Mucosa of stomach (tissue), 1 donor: ENCODE results near the gene FAU.
"Not testable (repeated sequence)": the region's sequence is repeated elsewhere in the genome, so short reads cannot be mapped to it uniquely, and the experiment has no call there.

Source experiments
- H3K27me3 ChIP-seq: one replicate; pipeline ENCODE4 v1.7.0; 2013; ENCODE audit warnings: mild to moderate bottlenecking, low read length; ENCODE audit not compliant: control insufficient read depth, insufficient read depth
- H3K36me3 ChIP-seq: one replicate; pipeline ENCODE4 v1.7.0; 2013; ENCODE audit warnings: low read length; ENCODE audit not compliant: control insufficient read depth, insufficient read depth
- H3K4me1 ChIP-seq: one replicate; pipeline ENCODE4 v1.7.0; 2013; ENCODE audit warnings: mild to moderate bottlenecking, low read length; ENCODE audit not compliant: control insufficient read depth, insufficient read depth
- H3K4me3 ChIP-seq: one replicate; pipeline ENCODE4 v1.7.0; 2013; ENCODE audit warnings: low read length
- H3K9ac ChIP-seq: one replicate; pipeline ENCODE4 v1.7.0; 2013; ENCODE audit warnings: mild to moderate bottlenecking, low read length, moderate library complexity
- H3K9me3 ChIP-seq: one replicate; pipeline ENCODE4 v1.7.0; 2013; ENCODE audit warnings: mild to moderate bottlenecking, low read length, moderate library complexity; ENCODE audit not compliant: control insufficient read depth
- donor health status: Pancreatic carcinoma.

FAU gene

DNA sequence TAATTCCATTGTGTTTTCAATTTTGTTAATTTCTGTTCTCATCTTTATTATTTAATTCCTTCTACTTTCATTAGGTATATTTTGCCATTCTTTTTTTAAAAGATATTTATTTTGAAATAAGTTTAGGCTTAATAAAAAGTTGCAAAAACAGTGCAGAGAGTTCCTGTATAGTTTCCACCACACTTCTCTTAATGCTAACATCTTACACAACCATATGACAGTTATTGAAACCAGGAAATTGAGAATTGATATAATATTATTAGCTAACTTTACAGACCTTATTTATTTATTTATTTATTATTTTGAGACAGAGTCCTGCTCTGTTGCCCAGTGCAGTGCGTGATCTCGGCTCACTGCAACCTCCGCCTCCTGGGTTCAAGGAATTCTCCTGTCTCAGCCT is 34.3 kb upstream of the FAU start:
- Histone ChIP-seq H3K36me3 (no peaks in the 10 kb centered on the region), H3K4me1 (no peaks in the 10 kb centered on the region), H3K27me3 (peaks cover 3% of the 10 kb centered on the region), H3K4me3 (no peak overlapping the region), H3K9me3 (no peaks in the 10 kb centered on the region), H3K9ac (no peak overlapping the region)

DNA sequence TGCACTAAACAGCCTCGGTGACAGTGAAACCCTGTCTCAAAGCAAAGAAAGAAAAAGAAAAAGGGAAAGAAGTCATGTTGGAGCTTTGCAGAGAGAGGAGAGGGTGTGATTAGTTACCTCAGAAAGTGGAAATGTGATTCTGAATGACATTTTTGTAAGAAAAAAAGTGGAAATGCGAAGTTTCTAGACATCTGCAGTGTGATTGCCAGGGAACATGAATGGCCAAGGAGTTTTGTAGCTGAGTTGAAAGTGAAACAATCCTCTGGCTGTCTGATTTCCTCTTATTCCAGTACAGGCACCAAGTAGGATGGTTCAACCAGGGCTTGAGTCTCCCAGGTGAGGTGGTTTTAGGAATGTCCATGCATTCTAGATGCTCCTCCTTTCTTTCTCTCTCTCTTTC is 30.2 kb upstream of the FAU start:
- Histone ChIP-seq H3K9ac (no peak overlapping the region), H3K4me3 (no peak overlapping the region), H3K27me3 (no peaks in the 10 kb centered on the region), H3K36me3 (no peaks in the 10 kb centered on the region), H3K9me3 (no peaks in the 10 kb centered on the region), H3K4me1 (no peaks in the 10 kb centered on the region)

DNA sequence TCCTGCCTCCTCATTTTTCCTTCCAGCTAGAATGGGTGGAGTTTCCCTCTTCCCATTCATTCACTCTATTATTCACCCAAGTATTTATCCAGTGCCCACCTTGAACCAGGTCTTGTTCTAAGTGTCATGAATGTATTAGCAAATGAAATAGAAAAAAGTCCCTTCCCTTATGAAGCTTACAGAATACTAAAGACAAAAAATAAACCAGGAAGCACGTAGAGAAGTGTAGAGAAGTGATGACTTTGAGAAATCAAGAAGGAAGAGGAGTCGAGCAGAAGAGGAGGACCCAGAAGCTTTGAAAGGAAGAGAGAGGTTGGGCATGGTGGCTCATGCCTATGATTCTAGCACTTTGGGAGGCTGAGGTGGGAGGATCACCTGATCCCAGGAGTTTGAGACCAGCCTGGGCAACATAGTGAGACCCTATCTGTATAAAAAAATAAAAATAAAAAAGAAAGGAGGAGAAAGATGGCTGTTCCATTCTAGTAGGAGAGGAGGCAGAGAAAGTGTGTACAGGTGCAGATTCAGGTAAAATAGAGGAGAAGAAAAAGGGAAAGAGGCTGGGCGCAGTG is 29.5 kb upstream of the FAU start:
- H3K4me1 ChIP-seq: no peaks in the 10 kb centered on the region
- H3K9ac ChIP-seq: no peak overlapping the region
- H3K36me3 ChIP-seq: no peaks in the 10 kb centered on the region
- no peak overlapping the region for H3K4me3 ChIP-seq
- no peaks in the 10 kb centered on the region for H3K9me3 ChIP-seq
- H3K27me3 ChIP-seq: no peaks in the 10 kb centered on the region

DNA sequence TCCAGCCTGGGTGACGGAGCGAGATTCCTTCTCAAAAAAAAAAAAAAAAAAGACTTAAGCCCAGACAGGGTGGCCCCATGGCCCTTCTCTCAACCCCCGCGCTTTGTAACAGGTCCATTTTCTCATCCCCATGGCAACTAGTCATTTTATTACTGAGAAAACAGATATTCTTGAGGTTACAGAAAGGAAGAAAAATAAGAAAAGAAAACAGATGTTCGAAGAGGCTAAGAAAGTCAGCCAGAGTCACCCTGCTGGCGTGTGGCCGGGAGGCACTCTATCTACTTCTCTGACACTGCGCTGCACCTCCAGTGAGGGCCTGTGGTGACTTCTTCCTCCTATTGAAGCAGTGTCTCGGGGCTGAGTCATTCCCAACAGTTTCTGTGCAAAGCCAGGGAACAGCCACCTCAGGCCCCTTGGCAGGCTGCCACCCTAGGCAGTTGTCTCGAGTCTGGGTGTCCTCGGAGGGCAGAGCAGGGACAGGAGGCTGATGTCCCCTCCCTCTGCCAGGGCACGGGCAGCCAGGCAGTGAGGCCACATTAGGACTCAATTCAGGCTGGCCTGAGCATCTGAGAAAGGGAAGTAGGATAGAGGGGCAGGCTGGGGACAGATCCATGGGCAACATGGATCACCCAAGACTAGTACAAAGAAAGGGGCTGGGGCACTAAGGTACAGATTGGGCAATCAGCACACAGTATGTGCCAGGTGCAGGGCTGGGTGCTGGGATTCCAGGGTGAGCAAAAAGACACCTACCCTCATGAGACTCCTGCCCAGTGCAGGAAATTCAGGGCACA is 28.8 kb upstream of the FAU start:
- no peaks in the 10 kb centered on the region for H3K4me1 ChIP-seq
- no peaks in the 10 kb centered on the region for H3K9me3 ChIP-seq
- peak overlapping the region; percentile 26 for H3K9ac ChIP-seq
- H3K27me3 ChIP-seq: no peaks in the 10 kb centered on the region
- no peak overlapping the region for H3K4me3 ChIP-seq
- no peaks in the 10 kb centered on the region for H3K36me3 ChIP-seq

DNA sequence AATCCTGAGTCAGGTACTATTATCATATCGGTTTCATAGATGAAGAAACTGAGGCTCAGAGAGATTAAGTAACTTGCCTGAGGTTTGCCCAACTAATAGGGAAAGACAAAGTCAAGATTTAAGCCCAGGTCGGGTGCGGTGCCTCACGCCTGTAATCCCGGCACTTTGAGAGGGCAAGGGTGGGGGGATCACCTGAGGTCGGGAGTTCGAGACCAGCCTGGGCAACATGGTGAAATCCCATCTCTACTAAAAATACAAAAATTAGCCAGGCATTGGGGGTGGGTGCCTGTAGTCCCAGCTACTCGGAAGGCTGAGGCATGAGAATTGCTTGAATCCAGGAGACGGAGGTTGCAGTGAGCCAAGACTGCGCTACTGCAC is 28.2 kb upstream of the FAU start:
- H3K9ac ChIP-seq: peak overlapping the region; percentile 26
- H3K27me3 ChIP-seq, H3K4me3 ChIP-seq, H3K36me3 ChIP-seq, H3K4me1 ChIP-seq, H3K9me3 ChIP-seq: not testable (repeated sequence)

DNA sequence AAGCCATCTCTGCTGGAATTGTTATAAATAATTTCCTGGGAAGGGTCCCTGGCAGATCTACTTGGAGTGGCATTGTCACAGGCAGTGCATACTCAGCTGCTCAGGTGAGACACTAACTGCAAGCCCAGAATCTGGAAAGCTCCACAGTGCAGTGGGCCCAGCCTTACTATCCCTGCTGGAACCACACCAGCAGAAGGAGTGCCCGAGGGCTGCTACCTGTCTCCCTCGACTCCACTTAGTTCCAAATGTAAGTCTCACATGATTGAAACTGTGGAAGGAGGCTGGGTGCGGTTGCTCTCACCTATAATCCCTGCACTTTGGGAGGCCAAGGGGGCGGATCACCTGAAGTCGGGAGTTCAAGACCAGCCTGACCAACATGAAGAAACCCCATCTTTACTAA is 26.7 kb upstream of the FAU start:
- Histone ChIP-seq H3K4me1 (no peaks in the 10 kb centered on the region), H3K4me3 (no peak overlapping the region), H3K36me3 (no peaks in the 10 kb centered on the region), H3K9me3 (no peaks in the 10 kb centered on the region), H3K27me3 (no peaks in the 10 kb centered on the region), H3K9ac (no peak overlapping the region)

DNA sequence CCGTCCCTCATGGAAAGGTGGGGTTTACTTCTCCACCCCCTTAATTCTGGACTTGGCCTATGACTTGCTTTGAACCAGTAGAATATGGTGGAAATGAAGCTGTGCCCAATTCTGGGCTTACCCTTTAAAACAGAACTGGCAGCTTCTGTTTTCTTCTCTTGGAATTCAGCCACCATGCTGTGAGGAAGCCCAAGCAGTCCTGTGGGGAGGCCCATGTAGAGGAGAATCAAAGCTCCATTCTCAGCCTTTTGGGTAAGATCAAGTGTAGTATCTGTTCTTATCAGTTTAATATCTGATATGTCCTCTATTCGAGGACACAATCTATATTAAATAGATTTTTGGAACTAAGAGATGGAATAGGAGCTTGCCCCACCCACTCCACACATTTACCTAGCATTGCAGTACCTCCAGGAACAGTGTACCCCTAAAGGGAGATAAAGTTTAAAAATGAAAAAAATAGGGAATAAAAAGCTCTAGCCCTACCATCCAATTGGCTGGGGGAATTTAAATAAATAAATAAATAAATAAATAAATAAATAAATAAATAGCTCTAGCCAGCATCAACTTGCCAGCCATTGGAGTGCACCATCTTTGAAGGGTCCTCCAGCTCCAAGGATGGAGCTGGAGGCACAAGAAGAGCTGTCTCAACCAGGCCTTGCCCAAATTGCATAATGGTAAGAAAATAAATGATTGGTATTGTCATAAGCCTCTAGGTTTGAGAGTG is 25.6 kb upstream of the FAU start:
- H3K4me3 ChIP-seq: no peak overlapping the region
- no peaks in the 10 kb centered on the region for H3K4me1 ChIP-seq
- H3K36me3 ChIP-seq: no peaks in the 10 kb centered on the region
- H3K27me3 ChIP-seq: no peaks in the 10 kb centered on the region
- H3K9me3 ChIP-seq: no peaks in the 10 kb centered on the region
- H3K9ac ChIP-seq: no peak overlapping the region

DNA sequence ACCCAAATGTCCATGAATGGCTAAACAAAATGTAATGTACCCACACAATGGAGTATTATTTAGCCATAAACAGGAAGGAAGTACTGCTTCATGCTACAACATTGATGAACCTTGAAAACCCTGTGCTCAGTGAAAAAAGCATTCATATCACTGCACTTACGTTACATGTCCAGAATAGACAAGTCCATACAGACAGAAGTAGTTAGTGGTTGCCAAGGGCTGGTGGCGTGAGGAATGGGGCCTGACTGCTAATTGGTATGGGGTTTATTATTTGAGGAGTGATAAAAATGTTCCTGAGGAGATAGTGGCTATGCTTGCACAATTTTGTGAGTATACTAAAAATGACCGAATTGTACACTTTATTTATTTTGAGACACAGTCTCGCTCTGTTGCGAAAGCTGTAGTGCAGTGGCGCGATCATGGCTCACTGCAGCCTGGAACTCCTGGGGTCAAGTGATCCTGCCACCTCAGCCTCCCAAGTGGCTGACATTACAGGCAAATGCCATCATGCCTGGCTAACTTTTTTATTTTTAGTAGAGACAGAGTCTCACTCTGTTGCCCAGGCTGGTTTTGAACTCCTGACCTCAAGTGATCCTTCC is 20.1 kb upstream of the FAU start:
- H3K4me1 ChIP-seq: no peaks in the 10 kb centered on the region
- H3K27me3 ChIP-seq: no peaks in the 10 kb centered on the region
- H3K36me3 ChIP-seq: no peaks in the 10 kb centered on the region
- no peak overlapping the region for H3K4me3 ChIP-seq
- no peak overlapping the region for H3K9ac ChIP-seq
- no peaks in the 10 kb centered on the region for H3K9me3 ChIP-seq

DNA sequence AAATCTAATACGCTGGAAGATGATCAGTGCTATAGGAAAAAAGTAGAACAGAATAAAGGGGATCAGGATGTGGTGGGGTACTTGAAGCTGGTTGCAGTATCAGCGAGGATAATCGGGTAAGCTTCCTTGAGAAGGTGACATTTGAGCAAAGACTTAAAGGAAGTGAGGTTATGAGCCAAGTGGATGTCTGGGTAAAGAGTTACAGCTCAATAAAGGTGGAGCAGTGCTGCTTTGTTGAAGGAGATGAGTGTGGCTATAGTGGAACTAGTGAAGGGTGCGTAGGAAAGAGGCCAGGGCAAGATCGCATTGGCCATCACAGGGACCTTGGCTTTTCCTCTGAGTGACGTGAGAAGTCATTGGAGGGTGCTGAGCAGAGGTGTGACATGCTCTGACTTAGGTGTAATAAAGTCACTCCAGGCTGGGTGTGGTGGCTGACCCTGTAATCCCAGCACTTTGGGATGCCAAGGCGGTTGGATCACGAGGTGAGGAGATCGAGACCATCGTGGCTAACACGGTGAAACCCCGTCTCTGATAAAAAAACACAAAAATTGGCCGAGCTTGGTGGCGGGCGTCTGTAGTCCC is 14.7 kb upstream of the FAU start:
- H3K36me3 ChIP-seq: peaks cover 12% of the 10 kb centered on the region
- no peak overlapping the region for H3K4me3 ChIP-seq
- peaks cover 31% of the 10 kb centered on the region for H3K4me1 ChIP-seq
- no peaks in the 10 kb centered on the region for H3K9me3 ChIP-seq
- no peaks in the 10 kb centered on the region for H3K27me3 ChIP-seq
- no peak overlapping the region for H3K9ac ChIP-seq

DNA sequence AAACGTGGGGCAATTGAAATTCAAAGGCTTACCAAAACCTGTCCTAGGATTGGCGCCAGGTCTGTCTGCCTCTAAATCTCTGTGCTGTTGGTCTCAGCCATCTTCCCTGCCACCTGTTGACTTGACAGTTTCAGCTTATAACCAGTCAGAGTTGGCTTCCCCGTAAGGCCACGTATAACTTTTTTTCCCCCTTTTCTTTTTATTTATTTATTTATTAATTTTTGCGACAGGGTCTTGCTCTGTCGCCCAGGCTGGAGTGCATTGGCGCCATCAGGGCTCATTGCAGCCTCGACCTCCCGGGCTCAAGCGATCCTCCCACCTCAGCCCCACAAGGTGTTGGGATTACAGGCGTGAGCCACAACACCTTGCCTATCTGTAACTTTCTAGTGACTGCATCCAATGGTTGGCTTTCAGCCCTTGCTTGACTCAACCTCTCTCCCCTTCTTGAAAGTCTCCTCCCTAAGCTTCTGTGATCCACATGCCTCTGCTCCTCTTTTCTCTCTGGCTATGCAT is 13.8 kb upstream of the FAU start:
- Histone ChIP-seq H3K36me3 (peaks cover 21% of the 10 kb centered on the region), H3K4me1 (peaks cover 31% of the 10 kb centered on the region), H3K9me3 (no peaks in the 10 kb centered on the region), H3K27me3 (no peaks in the 10 kb centered on the region), H3K9ac (peak overlapping the region; percentile 99), H3K4me3 (peak overlapping the region; percentile 93)

DNA sequence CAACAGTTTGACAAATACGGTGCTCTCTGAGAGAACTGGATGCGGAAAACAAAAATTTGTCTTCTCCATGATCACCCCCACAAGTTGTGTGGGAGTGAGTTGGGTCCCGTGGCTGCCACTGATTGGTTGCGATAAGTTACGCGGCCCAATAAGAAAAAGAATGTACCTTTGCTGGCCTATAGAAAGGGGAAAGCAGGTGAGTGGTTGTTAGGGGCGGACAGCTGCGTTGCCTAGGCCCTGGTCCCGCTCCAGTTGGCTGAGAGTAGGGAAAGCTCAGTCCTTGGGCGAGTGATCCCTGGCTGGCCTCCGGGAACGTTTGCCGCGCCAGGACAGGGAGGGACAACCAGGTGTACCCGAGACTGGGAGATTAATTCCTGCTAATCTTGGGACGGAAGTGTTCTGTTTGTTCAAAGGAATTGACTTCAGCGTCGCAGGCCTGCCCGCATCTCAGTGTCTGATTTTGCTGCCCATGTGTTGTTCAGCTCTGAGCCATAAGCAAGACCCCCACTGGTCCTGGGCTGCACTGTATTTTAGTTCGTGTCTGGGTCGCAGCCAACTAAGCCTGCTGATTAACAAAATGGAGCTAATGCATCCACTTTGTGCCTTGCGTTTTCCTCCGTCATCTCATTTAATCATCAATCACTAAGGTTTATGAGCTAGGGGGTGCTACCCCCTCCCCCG is 13.2 kb upstream of the FAU start:
- Histone ChIP-seq H3K9me3 (no peaks in the 10 kb centered on the region), H3K9ac (peak overlapping the region; percentile 99), H3K36me3 (peaks cover 24% of the 10 kb centered on the region), H3K4me3 (peak overlapping the region; percentile 93), H3K4me1 (peaks cover 31% of the 10 kb centered on the region), H3K27me3 (no peaks in the 10 kb centered on the region)
